Esophagus squamous epithelium (tissue), 5 donors: ENCODE results near the gene PRKG1. TPM values are rescaled to one million over a fixed set of nuclear protein-coding genes. Genes with fewer than 3 reads are reported as not detected.
"Not testable (repeated sequence)": the region's sequence is repeated elsewhere in the genome, so short reads cannot be mapped to it uniquely, and the experiment has no call there.

Experiments used
- DNase-seq: peaks from one replicate; lab custom pipeline; 2025; lab: John Stamatoyannopoulos, UW
- H3K27ac ChIP-seq, 4 donors: fragments of 200-600 bp; sonication (generic); one replicate each; pipeline ENCODE4 v1.5.1; 2016 to 2019; ENCODE audit warnings: mild to moderate bottlenecking in 1 of 4
- H3K27me3 ChIP-seq, 4 donors: fragments of 200-600 bp; sonication (generic); 1 replicate in 3 of 4; 2 replicates in 1 of 4; pipeline versions ENCODE4 v1.5.1 to v1.6.0; 2017 to 2021; ENCODE audit warnings: antibody characterized with exemption in 1 of 4
- H3K36me3 ChIP-seq, 3 donors: fragments of 200-600 bp; sonication (generic); one replicate each; pipeline ENCODE4 v1.5.1; 2016 to 2019
- H3K4me1 ChIP-seq, 3 donors: fragments of 200-600 bp; sonication (generic); one replicate each; pipeline ENCODE4 v1.5.1; 2017 to 2019
- H3K4me3 ChIP-seq, 4 donors: fragments of 200-600 bp; sonication (generic); 1 replicate in 3 of 4; 2 replicates in 1 of 4; pipeline ENCODE4 v1.5.1; 2016 to 2019; ENCODE audit warnings: mild to moderate bottlenecking in 2 of 4, moderate library complexity in 1 of 4
- H3K9me3 ChIP-seq, 3 donors: fragments of 200-600 bp; sonication (generic); one replicate each; pipeline ENCODE4 v1.5.1; 2016 to 2019
- POLR2A ChIP-seq, 4 donors: fragments of 450-650 bp; IDR thresholded peaks; one replicate each; pipeline ENCODE4 v1.6.1; 2017; ENCODE audit warnings: antibody characterized with exemption in 4 of 4, mild to moderate bottlenecking in 4 of 4, moderate library complexity in 3 of 4
- WGBS, 2 donors: methylation state at CpG; one replicate each; pipeline ENCODE4 v1.1.5; 2018; 5-methylcytosine and 5-hydroxymethylcytosine counted together
- intact Hi-C: fragments of 100-400 bp; cut with DNase I; formaldehyde crosslinking; loops from one replicate; pipeline ENCODE4 v1.15.0; 2022
- total RNA-seq, 4 donors: library from RNA; depleted of rRNA; stranded (reverse); fragments of >200 nt; gene quantifications; one replicate each; pipeline ENCODE4 v1.1.0, GENCODE V29; 2016
- TF ChIP-seq, protein P1 (sequence below), 6 experiments: fragments of 450-650 bp in 4 of 6; fragments of 200-600 bp in 2 of 6; sonication (generic) in 2 of 6; IDR thresholded peaks; one replicate each; pipeline ENCODE4 v1.5.1; 2016 to 2019; ENCODE audit warnings: antibody characterized with exemption in 6 of 6, mild to moderate bottlenecking in 4 of 6, moderate library complexity in 4 of 6
- donor health status: DM: yes; HTN: yes; CAD: no.

PRKG1 gene
- total RNA-seq, 4 donors from 2014 or later: 2.0 to 10.9 (median 3.8) TPM

DNA sequence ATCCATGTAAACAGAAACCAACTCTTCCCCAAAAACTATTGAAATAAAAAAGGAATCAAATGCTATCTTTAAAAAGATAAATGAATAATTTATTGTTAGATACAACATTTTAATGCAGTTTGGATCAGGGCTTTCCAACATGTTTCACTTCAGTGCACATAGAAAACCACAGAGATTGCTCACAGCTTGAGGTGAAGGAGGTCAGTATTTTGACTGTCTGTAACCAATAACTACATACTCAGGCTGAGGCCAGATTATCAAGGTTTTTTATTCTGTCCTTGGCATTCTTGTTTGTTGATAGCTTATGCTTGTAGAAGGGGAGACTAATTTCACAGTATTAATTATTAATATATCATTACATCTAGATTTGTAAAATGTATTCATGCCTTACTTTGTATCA lies 195.5 kb downstream of the PRKG1 start:
- intact Hi-C loops: no loop called here

DNA sequence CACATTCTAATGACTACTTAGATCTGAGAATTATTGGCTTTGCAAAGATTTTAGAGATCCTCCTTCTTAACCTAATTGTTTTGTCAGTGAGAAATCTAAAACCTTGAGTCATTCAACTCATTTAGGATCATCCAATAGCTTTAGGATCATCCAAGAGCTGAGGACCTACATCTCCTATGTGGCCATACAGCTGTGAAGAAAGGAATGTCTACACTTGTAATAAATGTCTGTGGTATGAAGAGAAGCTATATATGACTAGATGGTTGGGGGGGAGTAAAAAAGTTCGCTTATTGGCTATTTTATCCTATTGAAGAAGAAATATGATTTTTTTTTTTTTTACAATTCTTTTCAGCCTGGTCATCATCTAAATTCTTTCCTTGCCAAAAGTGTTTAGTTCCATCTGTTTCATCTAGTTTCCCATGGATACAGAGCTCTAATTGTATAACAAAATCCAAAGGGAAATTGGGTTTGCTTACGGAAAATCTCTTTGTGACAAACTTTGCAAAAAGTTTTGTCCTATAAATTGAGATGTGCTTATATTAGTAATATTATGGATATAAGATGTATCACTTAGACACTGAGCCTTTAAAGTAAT lies 196.7 kb downstream of the PRKG1 start:
- Histone ChIP-seq H3K4me3 (no peak overlapping the region), H3K9me3 (no peaks in the 10 kb centered on the region), H3K27me3 (no peaks in the 10 kb centered on the region), H3K4me1 (peaks cover 0 to 4% (median 0%) of the 10 kb centered on the region in 3 donors), H3K36me3 (no peaks in the 10 kb centered on the region), H3K27ac (no peak overlapping the region)
- intact Hi-C loops: no loop called here
- no peak for TF ChIP-seq POLR2A (IDR thresholded peaks at IDR 0.05)
- TF ChIP-seq, protein P1, sequence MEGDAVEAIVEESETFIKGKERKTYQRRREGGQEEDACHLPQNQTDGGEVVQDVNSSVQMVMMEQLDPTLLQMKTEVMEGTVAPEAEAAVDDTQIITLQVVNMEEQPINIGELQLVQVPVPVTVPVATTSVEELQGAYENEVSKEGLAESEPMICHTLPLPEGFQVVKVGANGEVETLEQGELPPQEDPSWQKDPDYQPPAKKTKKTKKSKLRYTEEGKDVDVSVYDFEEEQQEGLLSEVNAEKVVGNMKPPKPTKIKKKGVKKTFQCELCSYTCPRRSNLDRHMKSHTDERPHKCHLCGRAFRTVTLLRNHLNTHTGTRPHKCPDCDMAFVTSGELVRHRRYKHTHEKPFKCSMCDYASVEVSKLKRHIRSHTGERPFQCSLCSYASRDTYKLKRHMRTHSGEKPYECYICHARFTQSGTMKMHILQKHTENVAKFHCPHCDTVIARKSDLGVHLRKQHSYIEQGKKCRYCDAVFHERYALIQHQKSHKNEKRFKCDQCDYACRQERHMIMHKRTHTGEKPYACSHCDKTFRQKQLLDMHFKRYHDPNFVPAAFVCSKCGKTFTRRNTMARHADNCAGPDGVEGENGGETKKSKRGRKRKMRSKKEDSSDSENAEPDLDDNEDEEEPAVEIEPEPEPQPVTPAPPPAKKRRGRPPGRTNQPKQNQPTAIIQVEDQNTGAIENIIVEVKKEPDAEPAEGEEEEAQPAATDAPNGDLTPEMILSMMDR (IDR thresholded peaks at IDR 0.05): no peak
- no peak for DNase-seq
- 74 to 90% methylated on average over 2 of the region's 2 CpGs for WGBS, 2 donors

More for the DNA sequence above, 195.5 kb downstream of the PRKG1 start:
- peaks cover 0 to 4% (median 0%) of the 10 kb centered on the region in 3 donors for H3K4me1 ChIP-seq
- no peak for DNase-seq
- TF ChIP-seq, protein P1 (IDR thresholded peaks at IDR 0.05): no peak
- no peak for TF ChIP-seq POLR2A (IDR thresholded peaks at IDR 0.05)
- no peaks in the 10 kb centered on the region for H3K27me3 ChIP-seq
- H3K9me3 ChIP-seq: no peaks in the 10 kb centered on the region
- no peak overlapping the region for H3K27ac ChIP-seq
- H3K36me3 ChIP-seq: no peaks in the 10 kb centered on the region
- no peak overlapping the region for H3K4me3 ChIP-seq

DNA sequence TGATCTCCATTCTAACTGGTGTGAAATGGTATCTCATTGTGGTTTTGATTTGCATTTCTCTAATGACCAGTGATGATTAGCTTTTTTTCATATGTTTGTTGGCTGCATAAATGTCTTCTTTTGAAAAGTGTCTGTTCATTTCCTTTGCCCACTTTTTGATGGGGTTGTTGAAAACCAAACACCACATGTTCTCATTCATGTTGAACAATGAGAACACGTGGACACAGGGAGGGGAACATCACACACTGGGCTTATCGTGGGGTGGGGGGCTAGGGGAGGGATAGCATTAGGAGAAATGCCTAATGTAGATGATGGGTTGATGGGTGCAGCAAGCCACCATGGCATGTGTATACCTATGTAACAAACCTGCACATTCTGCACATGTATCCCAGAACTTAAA lies 197.8 kb downstream of the PRKG1 start:
- H3K9me3 ChIP-seq, H3K4me3 ChIP-seq, H3K36me3 ChIP-seq, intact Hi-C loops, H3K27ac ChIP-seq, H3K27me3 ChIP-seq, H3K4me1 ChIP-seq, DNase-seq: not testable (repeated sequence)
- WGBS, 2 donors: 49 to 54% methylated on average over 2 of the region's 2 CpGs

DNA sequence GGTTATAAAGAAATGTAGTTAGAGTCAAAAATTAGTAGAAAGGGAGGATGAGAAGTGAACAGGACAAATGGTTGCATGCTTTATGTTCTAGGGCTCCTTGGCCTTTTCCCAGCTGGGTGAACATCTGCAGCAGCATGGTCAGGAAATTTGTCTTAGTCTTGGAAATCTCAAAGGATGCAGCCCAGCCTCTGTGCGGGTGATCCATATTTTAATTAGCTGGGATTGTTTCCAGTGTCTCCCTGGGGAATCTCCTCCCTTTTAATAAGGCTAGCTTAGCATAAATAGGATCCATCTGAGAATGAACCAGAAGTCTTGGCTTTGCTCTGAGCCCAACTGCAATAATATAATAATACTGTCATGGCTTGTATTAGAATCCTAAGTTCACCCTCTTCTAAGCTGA lies 198.3 kb downstream of the PRKG1 start:
- no peak for TF ChIP-seq POLR2A (IDR thresholded peaks at IDR 0.05)
- TF ChIP-seq, protein P1 (IDR thresholded peaks at IDR 0.05): no peak
- 47 to 64% methylated on average over 1 of the region's 1 CpG for WGBS, 2 donors

DNA sequence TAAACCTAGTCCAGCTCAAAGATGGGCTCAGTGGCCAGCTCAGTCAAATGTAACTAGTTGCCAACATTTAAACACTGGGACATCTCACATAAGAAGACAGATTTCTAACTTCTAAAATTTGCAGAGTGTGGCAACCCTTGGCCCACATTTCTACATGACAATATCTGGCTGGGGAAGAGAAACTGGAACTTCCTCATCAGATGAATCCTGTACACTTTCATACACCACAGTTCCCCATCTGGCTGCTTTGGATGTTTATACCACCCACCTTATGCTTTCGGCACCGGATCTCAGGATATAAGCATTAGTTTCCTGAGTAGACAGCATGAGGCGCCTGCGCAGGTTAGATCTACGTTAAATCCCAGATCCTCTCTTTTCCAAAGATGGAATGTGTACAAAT lies 199.3 kb downstream of the PRKG1 start:
- TF ChIP-seq POLR2A (IDR thresholded peaks at IDR 0.05): no peak
- TF ChIP-seq, protein P1 (IDR thresholded peaks at IDR 0.05): no peak
- WGBS, 2 donors: 62 to 64% methylated on average over 5 of the region's 5 CpGs
- DNase-seq: no peak
- H3K4me1 ChIP-seq: peaks cover 0 to 4% (median 0%) of the 10 kb centered on the region in 3 donors
- no peak overlapping the region for H3K27ac ChIP-seq
- no peak overlapping the region for H3K4me3 ChIP-seq
- no peaks in the 10 kb centered on the region for H3K9me3 ChIP-seq
- H3K36me3 ChIP-seq: no peaks in the 10 kb centered on the region
- intact Hi-C loops: no loop called here
- no peaks in the 10 kb centered on the region for H3K27me3 ChIP-seq

More for the DNA sequence above, 198.3 kb downstream of the PRKG1 start:
- no peaks in the 10 kb centered on the region for H3K27me3 ChIP-seq
- no peaks in the 10 kb centered on the region for H3K9me3 ChIP-seq
- intact Hi-C loops: no loop called here
- H3K27ac ChIP-seq: no peak overlapping the region
- no peak for DNase-seq
- H3K4me1 ChIP-seq: peaks cover 0 to 4% (median 0%) of the 10 kb centered on the region in 3 donors
- H3K4me3 ChIP-seq: no peak overlapping the region
- H3K36me3 ChIP-seq: no peaks in the 10 kb centered on the region

DNA sequence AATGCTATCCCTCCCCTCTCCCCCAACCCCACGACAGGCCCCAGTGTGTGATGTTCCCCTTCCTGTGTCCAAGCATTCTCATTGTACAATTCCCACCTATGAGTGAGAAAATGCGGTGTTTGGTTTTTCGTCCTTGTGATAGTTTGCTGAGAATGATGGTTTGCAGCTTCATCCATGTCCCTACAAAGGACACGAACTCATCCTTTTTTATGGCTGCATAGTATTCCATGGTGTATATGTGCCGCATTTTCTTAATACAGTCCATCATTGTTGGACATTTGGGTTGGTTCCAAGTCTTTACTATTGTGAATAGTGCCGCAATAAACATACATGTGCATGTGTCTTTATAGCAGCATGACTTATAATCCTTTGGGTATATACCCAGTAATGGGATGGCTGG lies 201.8 kb downstream of the PRKG1 start:
- H3K9me3 ChIP-seq, H3K4me1 ChIP-seq: not testable (repeated sequence)

DNA sequence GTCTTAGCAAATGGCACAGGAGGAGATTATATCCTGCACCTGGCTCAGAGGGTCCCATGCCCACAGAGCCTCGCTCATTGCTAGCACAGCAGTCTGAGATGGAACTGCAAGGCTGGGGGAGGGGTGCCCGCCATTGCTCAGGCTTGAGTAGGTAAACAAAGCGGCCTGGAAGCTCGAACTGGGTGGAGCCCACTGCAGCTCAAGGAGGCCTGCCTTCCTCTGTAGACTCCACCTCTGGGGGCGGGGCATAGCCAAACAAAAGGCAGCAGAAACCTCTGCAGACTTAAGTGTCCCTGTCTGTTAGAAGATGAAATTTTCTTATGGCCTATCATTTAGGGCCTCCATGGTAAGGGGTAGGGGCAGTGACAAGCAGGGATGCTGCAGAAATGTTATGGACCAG lies 207.1 kb downstream of the PRKG1 start:
- H3K27ac ChIP-seq, H3K27me3 ChIP-seq, DNase-seq, H3K9me3 ChIP-seq, H3K36me3 ChIP-seq, H3K4me3 ChIP-seq, intact Hi-C loops, H3K4me1 ChIP-seq: not testable (repeated sequence)
- 63 to 80% methylated on average over 1 to 4 of the region's 5 CpGs for WGBS, 2 donors

More for the DNA sequence above, 201.8 kb downstream of the PRKG1 start:
- H3K27ac ChIP-seq, intact Hi-C loops, DNase-seq, H3K4me3 ChIP-seq, H3K27me3 ChIP-seq, H3K36me3 ChIP-seq: not testable (repeated sequence)
- 80 to 92% methylated on average over 5 to 6 of the region's 6 CpGs for WGBS, 2 donors
